SU-DHL-6 (cell line): ENCODE data around the gene PBLD.

Experiments
- H2AFZ ChIP-seq: fragments of 200-600 bp; sonication (generic); 2 replicates; pipeline ENCODE4 v1.6.1; 2014; ENCODE audit warnings: low read depth, mild to moderate bottlenecking, moderate library complexity, mixed read lengths, antibody characterized with exemption, low read length; ENCODE audit not compliant: severe bottlenecking
- H3F3A ChIP-seq: fragments of 200-600 bp; shearing (Covaris generic); 2 replicates; pipeline ENCODE4 v1.6.0; 2016; ENCODE audit warnings: antibody characterized with exemption, mild to moderate bottlenecking; ENCODE audit not compliant: insufficient read depth
- H3K27ac ChIP-seq: fragments of 200-600 bp; sonication (generic); 2 replicates; pipeline ENCODE4 v1.5.1; 2016; ENCODE audit warnings: low read depth, mild to moderate bottlenecking, low read length, moderate library complexity, mixed read lengths
- H3K27me3 ChIP-seq: fragments of 200-600 bp; sonication (generic), shearing (Covaris generic); 2 replicates; pipeline ENCODE4 v1.6.0; 2014; ENCODE audit warnings: mild to moderate bottlenecking, low read length
- H3K36me3 ChIP-seq: fragments of 200-600 bp; sonication (generic); 2 replicates; pipeline ENCODE4 v1.6.1; 2014; ENCODE audit warnings: mild to moderate bottlenecking, low read length, mixed read lengths
- H3K4me2 ChIP-seq: fragments of 300-600, 200-600 bp; shearing (Covaris generic), sonication (generic); 2 replicates; pipeline ENCODE4 v1.6.0; 2014; ENCODE audit warnings: low read length, low read depth, mild to moderate bottlenecking; ENCODE audit not compliant: poor library complexity, severe bottlenecking
- H3K4me3 ChIP-seq: fragments of 200-600 bp; sonication (generic); 2 replicates; pipeline ENCODE4 v1.5.1; 2014; ENCODE audit warnings: antibody characterized with exemption, low read length, mild to moderate bottlenecking, mixed read lengths; ENCODE audit not compliant: insufficient read depth, poor library complexity, severe bottlenecking
- H3K79me2 ChIP-seq: fragments of 200-600 bp; sonication (generic); 2 replicates; pipeline ENCODE4 v1.6.1; 2014; ENCODE audit warnings: mild to moderate bottlenecking, low read length, moderate library complexity; ENCODE audit not compliant: insufficient read depth
- H3K9ac ChIP-seq: fragments of 200-600 bp; sonication (generic); 2 replicates; pipeline ENCODE4 v1.7.0; 2014; ENCODE audit warnings: mild to moderate bottlenecking, low read length
- H3K9me2 ChIP-seq: fragments of 200-600 bp; sonication (generic); replicated peaks from 2 replicates; pipeline ENCODE4 v1.6.1; 2014; ENCODE audit warnings: low read length; ENCODE audit not compliant: insufficient read depth
- H3K9me3 ChIP-seq: fragments of 200-600 bp; sonication (generic); 2 replicates; pipeline ENCODE4 v1.6.1; 2014; ENCODE audit warnings: low read length, mixed read lengths; ENCODE audit not compliant: insufficient read depth
- H4K20me1 ChIP-seq: fragments of 200-600 bp; sonication (generic); 2 replicates; pipeline ENCODE4 v1.6.1; 2014; ENCODE audit warnings: low read depth, mild to moderate bottlenecking, antibody characterized with exemption, low read length, moderate library complexity, mixed read lengths
- EZH2phosphoT487 ChIP-seq: fragments of 200-600 bp; sonication (generic), shearing (Covaris generic); conservative IDR thresholded peaks from 2 replicates; pipeline ENCODE4 v1.6.1; 2018; ENCODE audit warnings: mild to moderate bottlenecking, antibody characterized with exemption, low read length, moderate library complexity, mixed read lengths
- TF ChIP-seq, protein P1 (sequence below): fragments of 200-600 bp; sonication (generic); IDR thresholded peaks from one replicate; pipeline ENCODE4 v1.5.1; 2017; ENCODE audit warnings: antibody characterized with exemption, mild to moderate bottlenecking, low read length, moderate library complexity; ENCODE audit not compliant: insufficient read depth, poor library complexity, severe bottlenecking

PBLD gene

DNA sequence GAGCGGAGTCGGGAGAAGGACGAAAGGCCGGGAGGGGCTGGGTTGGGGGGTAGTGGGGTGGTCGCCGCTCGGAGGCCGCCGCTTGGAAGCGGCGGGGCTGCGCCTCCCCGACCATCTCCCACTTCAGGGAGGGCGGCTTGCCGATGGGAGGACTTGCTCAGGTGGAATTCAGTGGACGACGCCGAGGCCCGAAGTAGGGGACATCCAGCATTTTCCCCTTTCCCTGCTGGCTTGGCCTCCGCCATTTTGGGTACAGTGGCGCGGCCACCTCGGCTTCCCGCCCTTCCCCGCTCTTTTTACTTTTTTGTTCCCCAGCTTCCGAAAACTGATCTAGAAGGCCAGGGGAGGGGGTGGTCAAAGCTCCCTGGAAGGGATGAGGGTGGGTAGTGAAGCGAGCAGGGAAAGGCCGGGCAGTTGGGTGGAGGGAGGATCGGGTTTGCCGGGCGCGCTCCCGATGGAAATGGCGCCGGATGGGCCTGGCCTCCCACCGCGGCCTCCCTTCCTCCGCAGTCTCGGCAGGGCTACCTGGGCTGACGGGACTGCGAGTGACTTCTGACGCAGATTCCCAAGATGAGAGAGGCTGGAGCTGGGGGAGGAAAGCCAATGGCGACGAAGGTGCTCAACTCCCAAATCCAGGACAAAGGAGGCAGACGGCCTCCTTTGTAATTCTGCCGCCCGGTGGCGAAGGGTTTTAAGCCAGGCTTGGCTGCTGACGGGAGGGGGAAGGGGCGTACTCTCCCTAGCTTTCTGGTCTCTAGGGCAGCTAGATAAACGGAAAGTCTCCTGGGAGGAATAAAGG, at the start of gene PBLD:
PBLD (minus strand) TSS at position 670 of the 799 bp plus-strand sequence. CDS start 26,084 bp downstream, outside the sequence.
- peak within 1 kb of the TSS; percentile 97 for H3K4me3 ChIP-seq
- H3K36me3 ChIP-seq: peaks cover 32% of the 10 kb centered on the region
- H3K9ac ChIP-seq: peak within 1 kb of the TSS; percentile 99
- no peaks in the 10 kb centered on the region for H3K9me2 ChIP-seq
- no peaks in the 10 kb centered on the region for H3K27me3 ChIP-seq
- peaks cover 47% of the 10 kb centered on the region for H4K20me1 ChIP-seq
- H3F3A ChIP-seq: peaks cover 16% of the 10 kb centered on the region; the same call in 1 of the 2 replicates
- peak within 1 kb of the TSS; percentile 22 for H2AFZ ChIP-seq
- peaks cover 56% of the 10 kb centered on the region for H3K79me2 ChIP-seq
- peak within 1 kb of the TSS; percentile 76 for H3K27ac ChIP-seq
- H3K9me3 ChIP-seq: no peaks in the 10 kb centered on the region
- TF ChIP-seq, protein P1, sequence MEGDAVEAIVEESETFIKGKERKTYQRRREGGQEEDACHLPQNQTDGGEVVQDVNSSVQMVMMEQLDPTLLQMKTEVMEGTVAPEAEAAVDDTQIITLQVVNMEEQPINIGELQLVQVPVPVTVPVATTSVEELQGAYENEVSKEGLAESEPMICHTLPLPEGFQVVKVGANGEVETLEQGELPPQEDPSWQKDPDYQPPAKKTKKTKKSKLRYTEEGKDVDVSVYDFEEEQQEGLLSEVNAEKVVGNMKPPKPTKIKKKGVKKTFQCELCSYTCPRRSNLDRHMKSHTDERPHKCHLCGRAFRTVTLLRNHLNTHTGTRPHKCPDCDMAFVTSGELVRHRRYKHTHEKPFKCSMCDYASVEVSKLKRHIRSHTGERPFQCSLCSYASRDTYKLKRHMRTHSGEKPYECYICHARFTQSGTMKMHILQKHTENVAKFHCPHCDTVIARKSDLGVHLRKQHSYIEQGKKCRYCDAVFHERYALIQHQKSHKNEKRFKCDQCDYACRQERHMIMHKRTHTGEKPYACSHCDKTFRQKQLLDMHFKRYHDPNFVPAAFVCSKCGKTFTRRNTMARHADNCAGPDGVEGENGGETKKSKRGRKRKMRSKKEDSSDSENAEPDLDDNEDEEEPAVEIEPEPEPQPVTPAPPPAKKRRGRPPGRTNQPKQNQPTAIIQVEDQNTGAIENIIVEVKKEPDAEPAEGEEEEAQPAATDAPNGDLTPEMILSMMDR: peak; percentile 45
- no peak for TF ChIP-seq EZH2phosphoT487
- peak within 1 kb of the TSS; percentile 95 for H3K4me2 ChIP-seq

DNA sequence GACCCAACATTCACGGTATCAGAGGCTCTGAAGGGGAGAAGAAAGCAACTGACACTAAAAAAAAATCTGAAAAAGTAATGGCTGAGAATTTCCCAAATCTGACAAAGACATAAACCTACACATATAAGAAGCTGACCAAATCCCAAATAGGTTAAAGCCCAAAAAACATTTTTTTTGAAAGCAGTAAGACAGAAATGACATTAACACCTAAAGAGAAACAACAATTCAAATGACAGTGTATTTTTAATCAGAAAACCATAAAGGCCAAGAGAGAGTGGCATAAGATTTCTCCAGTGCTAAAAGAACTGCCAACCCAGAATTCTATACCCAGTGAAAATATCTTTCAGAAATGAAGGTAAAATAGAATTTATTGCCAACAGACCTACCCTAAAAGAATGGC, 38.9 kb upstream of the PBLD start:
- no peaks in the 10 kb centered on the region for H4K20me1 ChIP-seq
- H3K27ac ChIP-seq: no peak overlapping the region
- no peaks in the 10 kb centered on the region for H3K79me2 ChIP-seq
- no peaks in the 10 kb centered on the region for H3K27me3 ChIP-seq
- H3K9me3 ChIP-seq: peaks cover 6% of the 10 kb centered on the region; the same call in 1 of the 2 replicates
- no peak overlapping the region for H3K4me3 ChIP-seq
- no peaks in the 10 kb centered on the region for H3F3A ChIP-seq
- TF ChIP-seq, protein P1: no peak
- no peak for TF ChIP-seq EZH2phosphoT487
- no peaks in the 10 kb centered on the region for H3K9me2 ChIP-seq
- no peak overlapping the region for H3K9ac ChIP-seq
- H2AFZ ChIP-seq: no peak overlapping the region
- H3K36me3 ChIP-seq: peaks cover 12% of the 10 kb centered on the region; the same call in 1 of the 2 replicates
- no peak overlapping the region for H3K4me2 ChIP-seq

DNA sequence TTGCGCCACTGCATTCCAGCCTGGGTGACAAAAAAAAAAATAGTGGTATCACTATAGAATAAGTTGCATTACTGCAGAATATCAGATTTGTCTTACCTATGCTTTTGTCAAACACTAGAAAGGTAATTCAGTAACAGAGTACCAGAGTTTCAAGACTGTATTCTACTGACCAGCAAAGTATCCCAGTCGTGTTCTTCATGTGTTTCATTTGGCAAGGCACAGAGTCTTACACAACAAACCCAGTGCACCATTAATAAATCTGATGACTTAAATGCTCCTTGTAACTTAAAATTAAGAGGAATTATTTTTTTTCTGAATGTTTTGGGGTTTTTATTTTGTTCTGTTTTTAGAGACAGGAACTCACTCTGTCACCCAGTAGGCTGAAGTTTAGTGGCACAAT, 34.4 kb upstream of the PBLD start:
- no peaks in the 10 kb centered on the region for H3F3A ChIP-seq
- H3K4me2 ChIP-seq: no peak overlapping the region
- H4K20me1 ChIP-seq: no peaks in the 10 kb centered on the region
- peaks cover 8% of the 10 kb centered on the region; the same call in 1 of the 2 replicates for H3K36me3 ChIP-seq
- H3K9me2 ChIP-seq: no peaks in the 10 kb centered on the region
- peaks cover 6% of the 10 kb centered on the region; the same call in 1 of the 2 replicates for H3K9me3 ChIP-seq
- H3K79me2 ChIP-seq: no peaks in the 10 kb centered on the region
- no peak for TF ChIP-seq EZH2phosphoT487
- TF ChIP-seq, protein P1: no peak
- H3K4me3 ChIP-seq: no peak overlapping the region
- H3K27ac ChIP-seq: no peak overlapping the region
- H3K27me3 ChIP-seq: no peaks in the 10 kb centered on the region
- H3K9ac ChIP-seq: no peak overlapping the region
- no peak overlapping the region for H2AFZ ChIP-seq
